ENCODE measurements around the gene KLHL36.
A peak's percentile ranks its signal among the peaks of the same experiment; 100 is the strongest.
"Not testable (repeated sequence)": the region's sequence is repeated elsewhere in the genome, so short reads cannot be mapped to it uniquely, and the experiment has no call there.

KLHL36 gene

GRCh38 chr16:84618581-84619460 lies 29.5 kb upstream of the KLHL36 start:
- H3K27ac ChIP-seq (replicated peaks; ENCODE audit: low read length): peak overlapping the region; percentile 66
- H4K8ac ChIP-seq (ENCODE audit: low read depth, low read length): no peak overlapping the region
- peak overlapping the region in 1 of 2 donors; percentile 31 for H3K4me3 ChIP-seq (ENCODE audit: low read length in 2 of 2)
- no peak overlapping the region for H2BK15ac ChIP-seq (ENCODE audit: low read length)
- peaks cover 4 to 31% of the 10 kb centered on the region in 2 donors for H3K36me3 ChIP-seq (replicated peaks in 1 of 2; ENCODE audit: control insufficient read depth in 2 of 2, insufficient read depth in 2 of 2, low read length in 2 of 2)
- WGBS, 2 donors (ENCODE audit: extremely low coverage in 2 of 2, insufficient read length in 2 of 2, insufficient replicate concordance in 1 of 2): no CpG with 5 or more reads among the region's 12 CpGs
- H3K4me1 ChIP-seq (ENCODE audit: control insufficient read depth in 2 of 2, insufficient read depth in 1 of 2, low read depth in 1 of 2, low read length in 2 of 2): peaks cover 28 to 33% of the 10 kb centered on the region in 2 donors
- H3K27me3 ChIP-seq (ENCODE audit: control insufficient read depth in 3 of 3, insufficient read depth in 3 of 3, low read depth in 1 of 3, low read length in 3 of 3): no peaks in the 10 kb centered on the region
- peak overlapping the region; percentile 67 for H2AFZ ChIP-seq (ENCODE audit: low read length)
- no peak overlapping the region for H3K14ac ChIP-seq (ENCODE audit: low read length)
- H3K79me1 ChIP-seq (ENCODE audit: low read depth, low read length): peaks cover 7% of the 10 kb centered on the region
- H3K9ac ChIP-seq (ENCODE audit: low read depth, low read length, poor library complexity): no peak overlapping the region
- peak overlapping the region; percentile 48 for H3K4me2 ChIP-seq (ENCODE audit: insufficient read depth, low read length, poor library complexity, severe bottlenecking)
- no peak overlapping the region for H2BK12ac ChIP-seq (ENCODE audit: low read length)
- H3K9me3 ChIP-seq (replicated peaks in 1 of 2; ENCODE audit: control insufficient read depth in 2 of 2, insufficient read depth in 1 of 2, low read depth in 1 of 2, low read length in 2 of 2): no peaks in the 10 kb centered on the region
- peak overlapping the region; percentile 35 for H3K18ac ChIP-seq (ENCODE audit: low read length)
- no peak overlapping the region for H4K91ac ChIP-seq (ENCODE audit: low read depth, low read length, poor library complexity)
- H2BK5ac ChIP-seq (ENCODE audit: low read length): no peak overlapping the region
- DNase-seq (ENCODE audit: low spot score): peak; percentile 52
- H2BK120ac ChIP-seq (ENCODE audit: low read depth, low read length): no peak overlapping the region
- no peak overlapping the region for H3K23ac ChIP-seq (ENCODE audit: low read depth, low read length, poor library complexity)
- H2AK5ac ChIP-seq (ENCODE audit: low read depth, low read length): no peak overlapping the region
- no peak overlapping the region for H3K4ac ChIP-seq (ENCODE audit: low read length)

- H2BK12ac ChIP-seq (ENCODE audit: low read length); H3K9ac ChIP-seq (ENCODE audit: low read depth, low read length, poor library complexity); H3K4me2 ChIP-seq (ENCODE audit: insufficient read depth, low read length, poor library complexity, severe bottlenecking); H3K18ac ChIP-seq (ENCODE audit: low read length); H4K91ac ChIP-seq (ENCODE audit: low read depth, low read length, poor library complexity); H3K4me3 ChIP-seq (ENCODE audit: low read length in 2 of 2); H3K27ac ChIP-seq (replicated peaks; ENCODE audit: low read length); H2BK5ac ChIP-seq (ENCODE audit: low read length); DNase-seq (ENCODE audit: low spot score); H3K27me3 ChIP-seq (ENCODE audit: control insufficient read depth in 3 of 3, insufficient read depth in 3 of 3, low read depth in 1 of 3, low read length in 3 of 3); H2AFZ ChIP-seq (ENCODE audit: low read length); H2AK5ac ChIP-seq (ENCODE audit: low read depth, low read length); H3K14ac ChIP-seq (ENCODE audit: low read length); H3K9me3 ChIP-seq (replicated peaks in 1 of 2; ENCODE audit: control insufficient read depth in 2 of 2, insufficient read depth in 1 of 2, low read depth in 1 of 2, low read length in 2 of 2); H3K4ac ChIP-seq (ENCODE audit: low read length); H2BK15ac ChIP-seq (ENCODE audit: low read length); H3K79me1 ChIP-seq (ENCODE audit: low read depth, low read length); H4K8ac ChIP-seq (ENCODE audit: low read depth, low read length); H3K23ac ChIP-seq (ENCODE audit: low read depth, low read length, poor library complexity); H3K36me3 ChIP-seq (replicated peaks in 1 of 2; ENCODE audit: control insufficient read depth in 2 of 2, insufficient read depth in 2 of 2, low read length in 2 of 2); H2BK120ac ChIP-seq (ENCODE audit: low read depth, low read length): not testable (repeated sequence)
- no CpG with 5 or more reads among the region's 10 CpGs for WGBS, 2 donors (ENCODE audit: extremely low coverage in 2 of 2, insufficient read length in 2 of 2, insufficient replicate concordance in 1 of 2)
- peaks cover 8 to 14% of the 10 kb centered on the region in 2 donors for H3K4me1 ChIP-seq (ENCODE audit: control insufficient read depth in 2 of 2, insufficient read depth in 1 of 2, low read depth in 1 of 2, low read length in 2 of 2)
Observed at GRCh38 chr16:84620913-84621312, 27.4 kb upstream of the KLHL36 start.

GRCh38 chr16:84625556-84625955 lies 22.8 kb upstream of the KLHL36 start:
- H2AK5ac ChIP-seq (ENCODE audit: low read depth, low read length): no peak overlapping the region
- no peak for DNase-seq (ENCODE audit: low spot score)
- WGBS, 2 donors (ENCODE audit: extremely low coverage in 2 of 2, insufficient read length in 2 of 2, insufficient replicate concordance in 1 of 2): no CpG with 5 or more reads among the region's 6 CpGs

GRCh38 chr16:84628226-84628731 lies 20.0 kb upstream of the KLHL36 start:
- Histone ChIP-seq H3K14ac (ENCODE audit: low read length) (no peak overlapping the region), H2AK5ac (ENCODE audit: low read depth, low read length) (no peak overlapping the region), H2BK15ac (ENCODE audit: low read length) (no peak overlapping the region), H3K4me1 (ENCODE audit: control insufficient read depth in 2 of 2, insufficient read depth in 1 of 2, low read depth in 1 of 2, low read length in 2 of 2) (peaks cover 0 to 2% of the 10 kb centered on the region in 2 donors), H3K23ac (ENCODE audit: low read depth, low read length, poor library complexity) (no peak overlapping the region), H3K18ac (ENCODE audit: low read length) (no peak overlapping the region), H3K27me3 (ENCODE audit: control insufficient read depth in 3 of 3, insufficient read depth in 3 of 3, low read depth in 1 of 3, low read length in 3 of 3) (no peaks in the 10 kb centered on the region), H2BK12ac (ENCODE audit: low read length) (no peak overlapping the region), H3K4ac (ENCODE audit: low read length) (no peak overlapping the region), H3K4me3 (ENCODE audit: low read length in 2 of 2) (no peak overlapping the region), H3K4me2 (ENCODE audit: insufficient read depth, low read length, poor library complexity, severe bottlenecking) (no peak overlapping the region), H3K36me3 (replicated peaks in 1 of 2; ENCODE audit: control insufficient read depth in 2 of 2, insufficient read depth in 2 of 2, low read length in 2 of 2) (no peaks in the 10 kb centered on the region), H3K9me3 (replicated peaks in 1 of 2; ENCODE audit: control insufficient read depth in 2 of 2, insufficient read depth in 1 of 2, low read depth in 1 of 2, low read length in 2 of 2) (no peaks in the 10 kb centered on the region), H2AFZ (ENCODE audit: low read length) (no peak overlapping the region), H3K79me1 (ENCODE audit: low read depth, low read length) (no peaks in the 10 kb centered on the region), H3K27ac (replicated peaks; ENCODE audit: low read length) (no peak overlapping the region), H2BK120ac (ENCODE audit: low read depth, low read length) (no peak overlapping the region), H4K91ac (ENCODE audit: low read depth, low read length, poor library complexity) (no peak overlapping the region), H4K8ac (ENCODE audit: low read depth, low read length) (no peak overlapping the region), H3K9ac (ENCODE audit: low read depth, low read length, poor library complexity) (no peak overlapping the region), H2BK5ac (ENCODE audit: low read length) (no peak overlapping the region)
- DNase-seq (ENCODE audit: low spot score): no peak
- no CpG with 5 or more reads among the region's 7 CpGs for WGBS, 2 donors (ENCODE audit: extremely low coverage in 2 of 2, insufficient read length in 2 of 2, insufficient replicate concordance in 1 of 2)

More at GRCh38 chr16:84625556-84625955, 22.8 kb upstream of the KLHL36 start:
- Histone ChIP-seq H4K91ac (ENCODE audit: low read depth, low read length, poor library complexity) (no peak overlapping the region), H3K9me3 (replicated peaks in 1 of 2; ENCODE audit: control insufficient read depth in 2 of 2, insufficient read depth in 1 of 2, low read depth in 1 of 2, low read length in 2 of 2) (no peaks in the 10 kb centered on the region), H2AFZ (ENCODE audit: low read length) (no peak overlapping the region), H4K8ac (ENCODE audit: low read depth, low read length) (no peak overlapping the region), H3K4me1 (ENCODE audit: control insufficient read depth in 2 of 2, insufficient read depth in 1 of 2, low read depth in 1 of 2, low read length in 2 of 2) (peaks cover 2 to 5% of the 10 kb centered on the region in 2 donors), H3K4me2 (ENCODE audit: insufficient read depth, low read length, poor library complexity, severe bottlenecking) (no peak overlapping the region), H3K27ac (replicated peaks; ENCODE audit: low read length) (no peak overlapping the region), H2BK12ac (ENCODE audit: low read length) (no peak overlapping the region), H3K14ac (ENCODE audit: low read length) (no peak overlapping the region), H2BK5ac (ENCODE audit: low read length) (no peak overlapping the region), H3K36me3 (replicated peaks in 1 of 2; ENCODE audit: control insufficient read depth in 2 of 2, insufficient read depth in 2 of 2, low read length in 2 of 2) (no peaks in the 10 kb centered on the region), H3K18ac (ENCODE audit: low read length) (no peak overlapping the region), H3K23ac (ENCODE audit: low read depth, low read length, poor library complexity) (no peak overlapping the region), H3K79me1 (ENCODE audit: low read depth, low read length) (no peaks in the 10 kb centered on the region), H2BK15ac (ENCODE audit: low read length) (no peak overlapping the region), H3K9ac (ENCODE audit: low read depth, low read length, poor library complexity) (no peak overlapping the region), H3K4ac (ENCODE audit: low read length) (no peak overlapping the region), H3K27me3 (ENCODE audit: control insufficient read depth in 3 of 3, insufficient read depth in 3 of 3, low read depth in 1 of 3, low read length in 3 of 3) (no peaks in the 10 kb centered on the region), H2BK120ac (ENCODE audit: low read depth, low read length) (no peak overlapping the region), H3K4me3 (ENCODE audit: low read length in 2 of 2) (no peak overlapping the region)
